Measurements from ENCODE around the gene RFX5. TPM values are rescaled to one million over a fixed set of nuclear protein-coding genes. Genes with fewer than 3 reads are reported as not detected.

RFX5 gene
- total and polyA plus RNA-seq, 2 donors from 2014 or later: 17.9 to 46.6 TPM

GRCh38 chr1:151293093-151293492 lies 54.0 kb downstream of the RFX5 start:
- no peaks in the 10 kb centered on the region for H3K9me3 ChIP-seq (ENCODE audit: control insufficient read depth in 2 of 3, insufficient read depth in 1 of 3, low read length in 3 of 3)
- DNase-seq: no peak
- H3K4me3 ChIP-seq (ENCODE audit: low read length in 3 of 3): no peak overlapping the region
- H3K27me3 ChIP-seq (ENCODE audit: control insufficient read depth, insufficient read depth, low read length): no peaks in the 10 kb centered on the region
- no peak overlapping the region for H3K27ac ChIP-seq (ENCODE audit: low read depth in 2 of 2, low read length in 2 of 2)
- no peak for FAIRE-seq
- TF ChIP-seq CTCF (IDR thresholded peaks at IDR 0.05; ENCODE audit: borderline replicate concordance, extremely low read depth, insufficient read depth): no peak
- no peak overlapping the region for H3K9ac ChIP-seq (ENCODE audit: low read length in 3 of 3)
- intact Hi-C loops (cut with DNase I): no loop called here
- H3K36me3 ChIP-seq (ENCODE audit: control insufficient read depth in 2 of 3, insufficient read depth in 3 of 3, low read length in 3 of 3): peaks cover 0 to 57% (median 48%) of the 10 kb centered on the region in 3 donors
- H3K4me1 ChIP-seq (ENCODE audit: control insufficient read depth in 2 of 3, insufficient read depth in 2 of 3, low read depth in 1 of 3, low read length in 3 of 3): no peaks in the 10 kb centered on the region

- no peak for FAIRE-seq
- Histone ChIP-seq H3K27me3 (ENCODE audit: control insufficient read depth, insufficient read depth, low read length) (no peaks in the 10 kb centered on the region), H3K36me3 (ENCODE audit: control insufficient read depth in 2 of 3, insufficient read depth in 3 of 3, low read length in 3 of 3) (peaks cover 0 to 57% (median 51%) of the 10 kb centered on the region in 3 donors), H3K9ac (ENCODE audit: low read length in 3 of 3) (no peak overlapping the region), H3K27ac (ENCODE audit: low read depth in 2 of 2, low read length in 2 of 2) (no peak overlapping the region), H3K9me3 (ENCODE audit: control insufficient read depth in 2 of 3, insufficient read depth in 1 of 3, low read length in 3 of 3) (no peaks in the 10 kb centered on the region), H3K4me3 (ENCODE audit: low read length in 3 of 3) (no peak overlapping the region), H3K4me1 (ENCODE audit: control insufficient read depth in 2 of 3, insufficient read depth in 2 of 3, low read depth in 1 of 3, low read length in 3 of 3) (no peaks in the 10 kb centered on the region)
- intact Hi-C loops (cut with DNase I): no loop called here
- no peak for DNase-seq
- TF ChIP-seq CTCF (IDR thresholded peaks at IDR 0.05; ENCODE audit: borderline replicate concordance, extremely low read depth, insufficient read depth): no peak
Observed at GRCh38 chr1:151292207-151293030, 54.6 kb downstream of the RFX5 start.

- Histone ChIP-seq H3K4me3 (ENCODE audit: low read length in 3 of 3) (no peak overlapping the region), H3K27ac (ENCODE audit: low read depth in 2 of 2, low read length in 2 of 2) (no peak overlapping the region), H3K36me3 (ENCODE audit: control insufficient read depth in 2 of 3, insufficient read depth in 3 of 3, low read length in 3 of 3) (peaks cover 0 to 64% (median 52%) of the 10 kb centered on the region in 3 donors), H3K4me1 (ENCODE audit: control insufficient read depth in 2 of 3, insufficient read depth in 2 of 3, low read depth in 1 of 3, low read length in 3 of 3) (no peaks in the 10 kb centered on the region), H3K9ac (ENCODE audit: low read length in 3 of 3) (no peak overlapping the region), H3K9me3 (ENCODE audit: control insufficient read depth in 2 of 3, insufficient read depth in 1 of 3, low read length in 3 of 3) (no peaks in the 10 kb centered on the region), H3K27me3 (ENCODE audit: control insufficient read depth, insufficient read depth, low read length) (no peaks in the 10 kb centered on the region)
- FAIRE-seq: no peak
- no peak for TF ChIP-seq CTCF (IDR thresholded peaks at IDR 0.05; ENCODE audit: borderline replicate concordance, extremely low read depth, insufficient read depth)
- intact Hi-C loops (cut with DNase I): no loop called here
- no peak for DNase-seq
Observed at GRCh38 chr1:151290709-151291303, 56.2 kb downstream of the RFX5 start.

Other genes starting within 250 kb of the RFX5 start
- 7.6 TPM for gene SEMA6C, start 200.6 kb downstream of the RFX5 start, total RNA-seq
- 17.4 TPM for gene SEMA6C, start 200.6 kb downstream of the RFX5 start, polyA plus RNA-seq (ENCODE audit: insufficient read depth, low read depth, low replicate concordance)
- gene TNFAIP8L2, start 190.6 kb downstream of the RFX5 start, total RNA-seq: 6.3 TPM
- gene TNFAIP8L2, start 190.6 kb downstream of the RFX5 start, polyA plus RNA-seq (ENCODE audit: insufficient read depth, low read depth, low replicate concordance): 1.8 TPM
- 7.9 TPM for gene LYSMD1, start 181.3 kb downstream of the RFX5 start, total RNA-seq
- 9.1 TPM for gene LYSMD1, start 181.3 kb downstream of the RFX5 start, polyA plus RNA-seq (ENCODE audit: insufficient read depth, low read depth, low replicate concordance)
- 33.4 TPM for gene SCNM1, start 181.1 kb downstream of the RFX5 start, total RNA-seq
- 57.7 TPM for gene SCNM1, start 181.1 kb downstream of the RFX5 start, polyA plus RNA-seq (ENCODE audit: insufficient read depth, low read depth, low replicate concordance)
- 0.66 TPM for gene TMOD4, start 171.3 kb downstream of the RFX5 start, total RNA-seq
- 0.65 TPM for gene TMOD4, start 171.3 kb downstream of the RFX5 start, polyA plus RNA-seq (ENCODE audit: insufficient read depth, low read depth, low replicate concordance)
- 52.6 TPM for gene VPS72, start 157.1 kb downstream of the RFX5 start, total RNA-seq
- gene VPS72, start 157.1 kb downstream of the RFX5 start, polyA plus RNA-seq (ENCODE audit: insufficient read depth, low read depth, low replicate concordance): 38.2 TPM
- 49.0 TPM for gene PIP5K1A, start 148.7 kb downstream of the RFX5 start, total RNA-seq
- gene PIP5K1A, start 148.7 kb downstream of the RFX5 start, polyA plus RNA-seq (ENCODE audit: insufficient read depth, low read depth, low replicate concordance): 15.5 TPM
- 123 TPM for gene PSMD4, start 92.5 kb downstream of the RFX5 start, total RNA-seq
- 178 TPM for gene PSMD4, start 92.5 kb downstream of the RFX5 start, polyA plus RNA-seq (ENCODE audit: insufficient read depth, low read depth, low replicate concordance)
- gene ZNF687, start 65.0 kb downstream of the RFX5 start, total RNA-seq: 30.3 TPM
- 8.5 TPM for gene ZNF687, start 65.0 kb downstream of the RFX5 start, polyA plus RNA-seq (ENCODE audit: insufficient read depth, low read depth, low replicate concordance)
- 60.9 TPM for gene PI4KB, start 19.8 kb downstream of the RFX5 start, total RNA-seq
- gene PI4KB, start 19.8 kb downstream of the RFX5 start, polyA plus RNA-seq (ENCODE audit: insufficient read depth, low read depth, low replicate concordance): 43.5 TPM
- 50.0 TPM for gene SELENBP1, start 25.5 kb upstream of the RFX5 start, total RNA-seq
- 161 TPM for gene SELENBP1, start 25.5 kb upstream of the RFX5 start, polyA plus RNA-seq (ENCODE audit: insufficient read depth, low read depth, low replicate concordance)
- 212 TPM for gene PSMB4, start 52.3 kb upstream of the RFX5 start, total RNA-seq
- gene PSMB4, start 52.3 kb upstream of the RFX5 start, polyA plus RNA-seq (ENCODE audit: insufficient read depth, low read depth, low replicate concordance): 436 TPM
- gene POGZ, start 112.2 kb upstream of the RFX5 start, total RNA-seq: 96.6 TPM
- gene POGZ, start 112.2 kb upstream of the RFX5 start, polyA plus RNA-seq (ENCODE audit: insufficient read depth, low read depth, low replicate concordance): 16.4 TPM
- 41.6 TPM for gene CGN, start 164.1 kb upstream of the RFX5 start, total RNA-seq
- gene CGN, start 164.1 kb upstream of the RFX5 start, polyA plus RNA-seq (ENCODE audit: insufficient read depth, low read depth, low replicate concordance): 24.0 TPM
- 12.9 TPM for gene TUFT1, start 193.1 kb upstream of the RFX5 start, total RNA-seq
- 8.9 TPM for gene TUFT1, start 193.1 kb upstream of the RFX5 start, polyA plus RNA-seq (ENCODE audit: insufficient read depth, low read depth, low replicate concordance)